ENCODE results near the gene STXBP1. TPM values are rescaled to one million over a fixed set of nuclear protein-coding genes. Genes with fewer than 3 reads are reported as not detected.
A peak's percentile ranks its signal among the peaks of the same experiment; 100 is the strongest.
"Not testable (repeated sequence)": the region's sequence is repeated elsewhere in the genome, so short reads cannot be mapped to it uniquely, and the experiment has no call there.

The STXBP1 gene
- total RNA-seq, 2 donors from 2014 or later: 8.2 to 15.8 TPM

GRCh38 chr9:127608104-127608966 is 3.7 kb upstream of the STXBP1 start:
- Histone ChIP-seq H3K4me1 (peaks cover 8% of the 10 kb centered on the region), H3K9ac (ENCODE audit: low read depth in 2 of 2, low read length in 2 of 2) (no peak overlapping the region), H3K4me3 (peak overlapping the region; percentile 32), H3K27me3 (peaks cover 6% of the 10 kb centered on the region), H3K27ac (no peak overlapping the region), H3K9me3 (no peaks in the 10 kb centered on the region), H3K36me3 (no peaks in the 10 kb centered on the region)
- DNase-seq: peak; percentile 76
- TF ChIP-seq CTCF (IDR thresholded peaks at IDR 0.05): no peak
- intact Hi-C loops (cut with DNase I): no loop called here

- H3K27me3 ChIP-seq: peaks cover 9% of the 10 kb centered on the region
- no peak for DNase-seq
- intact Hi-C loops (cut with DNase I): no loop called here
- H3K27ac ChIP-seq: no peak overlapping the region
- H3K36me3 ChIP-seq: no peaks in the 10 kb centered on the region
- peak overlapping the region; percentile 50 for H3K4me3 ChIP-seq
- H3K9me3 ChIP-seq: no peaks in the 10 kb centered on the region
- no peak for TF ChIP-seq CTCF (IDR thresholded peaks at IDR 0.05)
- H3K4me1 ChIP-seq: peaks cover 8% of the 10 kb centered on the region
- H3K9ac ChIP-seq (ENCODE audit: low read depth in 2 of 2, low read length in 2 of 2): peak overlapping the region; percentile 39 to 73
Measured at GRCh38 chr9:127611603-127611898, 526 bp upstream of the STXBP1 start.

GRCh38 chr9:127612939-127613582 is 984 bp downstream of the STXBP1 start:
- Histone ChIP-seq H3K27ac (no peak overlapping the region), H3K36me3 (no peaks in the 10 kb centered on the region), H3K9me3 (no peaks in the 10 kb centered on the region), H3K4me3 (peak overlapping the region; percentile 74), H3K9ac (ENCODE audit: low read depth in 2 of 2, low read length in 2 of 2) (peak overlapping the region; percentile 49 to 72), H3K27me3 (peaks cover 9% of the 10 kb centered on the region), H3K4me1 (peaks cover 7% of the 10 kb centered on the region)
- TF ChIP-seq CTCF (IDR thresholded peaks at IDR 0.05): no peak
- peak; percentile 65 for DNase-seq
- intact Hi-C loops (cut with DNase I): no loop called here

- DNase-seq: no peak
- H3K4me3 ChIP-seq: peak overlapping the region; percentile 74
- H3K36me3 ChIP-seq: no peaks in the 10 kb centered on the region
- H3K27me3 ChIP-seq: peaks cover 9% of the 10 kb centered on the region
- peaks cover 3% of the 10 kb centered on the region for H3K4me1 ChIP-seq
- peak overlapping the region; percentile 49 to 72 for H3K9ac ChIP-seq (ENCODE audit: low read depth in 2 of 2, low read length in 2 of 2)
- no peak overlapping the region for H3K27ac ChIP-seq
- intact Hi-C loops (cut with DNase I): no loop called here
- no peak for TF ChIP-seq CTCF (IDR thresholded peaks at IDR 0.05)
- no peaks in the 10 kb centered on the region for H3K9me3 ChIP-seq
Measured at GRCh38 chr9:127613583-127613954, 1.5 kb downstream of the STXBP1 start.

- H3K27ac ChIP-seq: no peak overlapping the region
- TF ChIP-seq CTCF (IDR thresholded peaks at IDR 0.05): no peak
- no peak for DNase-seq
- peaks cover 9% of the 10 kb centered on the region for H3K27me3 ChIP-seq
- intact Hi-C loops (cut with DNase I): no loop called here
- H3K4me1 ChIP-seq: no peaks in the 10 kb centered on the region
- no peak overlapping the region for H3K9ac ChIP-seq (ENCODE audit: low read depth in 2 of 2, low read length in 2 of 2)
- no peaks in the 10 kb centered on the region for H3K36me3 ChIP-seq
- H3K9me3 ChIP-seq: no peaks in the 10 kb centered on the region
- H3K4me3 ChIP-seq: no peak overlapping the region
Measured at GRCh38 chr9:127614961-127615360, 2.9 kb downstream of the STXBP1 start.

- H3K4me3 ChIP-seq; H3K4me1 ChIP-seq; intact Hi-C loops (cut with DNase I); DNase-seq; H3K9ac ChIP-seq (ENCODE audit: low read depth in 2 of 2, low read length in 2 of 2); H3K27me3 ChIP-seq; H3K9me3 ChIP-seq; H3K27ac ChIP-seq; H3K36me3 ChIP-seq: not testable (repeated sequence)
Measured at GRCh38 chr9:127621339-127621970, 9.4 kb downstream of the STXBP1 start.
